HG02588 (cell line): ENCODE results near the gene DRD1.
"Not testable (repeated sequence)": the region's sequence is repeated elsewhere in the genome, so short reads cannot be mapped to it uniquely, and the experiment has no call there.

Experiments
- ATAC-seq: cut with Tn5 transposase; IDR thresholded peaks from one replicate; pipeline ENCODE4 v1.9.1; 2021; ENCODE audit warnings: mild to moderate bottlenecking, moderate library complexity; ENCODE audit not compliant: unreplicated experiment

Gene DRD1

DNA sequence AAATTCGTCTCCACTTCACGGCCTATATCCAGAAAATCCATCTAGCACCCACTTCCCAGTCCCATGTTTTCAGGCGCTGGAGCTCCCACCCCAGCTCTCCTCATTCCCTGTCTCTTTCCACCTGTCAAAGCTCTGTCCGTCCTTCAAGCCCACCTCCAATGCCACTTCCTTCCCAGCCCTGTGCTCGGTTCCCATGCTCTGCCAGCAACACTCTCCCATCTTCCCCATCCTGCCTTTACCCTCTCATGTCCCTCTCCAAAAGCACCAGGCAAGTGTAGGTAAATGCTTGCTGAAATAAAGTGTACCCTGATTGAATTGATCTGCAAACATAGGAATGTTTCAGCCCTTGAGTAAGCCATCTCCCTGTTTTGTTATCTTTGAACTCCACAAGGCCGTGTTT lies 9.2 kb downstream of the DRD1 start:
- ATAC-seq, result no peak

DNA sequence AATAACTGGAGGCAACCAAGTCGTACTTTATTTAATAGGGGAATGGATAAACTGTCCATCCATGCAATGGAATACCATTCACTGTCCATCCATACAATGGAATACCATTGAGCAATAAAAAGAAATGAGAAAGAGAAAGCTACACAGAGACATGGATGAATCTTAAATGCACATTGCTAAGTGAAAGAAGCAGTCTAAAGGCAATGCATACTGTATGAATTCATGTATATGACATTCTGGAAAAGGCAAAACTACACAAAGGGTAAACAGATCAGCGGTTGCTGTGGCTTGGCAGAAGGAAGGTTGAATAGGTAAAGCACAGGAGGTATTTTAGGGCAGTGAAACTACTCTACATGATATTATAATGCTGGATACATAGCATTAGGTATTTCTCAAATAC lies 16.2 kb downstream of the DRD1 start:
- ATAC-seq, result no peak

DNA sequence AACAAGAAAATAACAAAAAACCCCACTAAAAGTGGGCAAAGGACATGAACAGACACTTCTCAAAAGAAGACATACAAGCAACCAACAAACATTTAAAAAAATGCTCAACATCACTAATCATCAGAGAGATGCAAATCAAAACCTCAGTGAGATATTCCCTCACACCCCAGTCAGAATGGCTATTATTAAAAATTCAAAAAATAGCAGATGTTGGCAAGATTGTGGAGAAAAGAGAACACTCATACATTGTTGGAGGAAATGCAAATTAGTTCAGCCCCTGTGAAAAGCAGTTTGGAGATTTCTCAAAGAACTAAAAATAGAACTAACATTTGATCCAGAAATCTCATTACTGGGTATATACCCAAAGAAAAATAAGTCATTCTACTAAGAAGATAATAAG lies 19.4 kb downstream of the DRD1 start:
- ATAC-seq, result not testable (repeated sequence)

DNA sequence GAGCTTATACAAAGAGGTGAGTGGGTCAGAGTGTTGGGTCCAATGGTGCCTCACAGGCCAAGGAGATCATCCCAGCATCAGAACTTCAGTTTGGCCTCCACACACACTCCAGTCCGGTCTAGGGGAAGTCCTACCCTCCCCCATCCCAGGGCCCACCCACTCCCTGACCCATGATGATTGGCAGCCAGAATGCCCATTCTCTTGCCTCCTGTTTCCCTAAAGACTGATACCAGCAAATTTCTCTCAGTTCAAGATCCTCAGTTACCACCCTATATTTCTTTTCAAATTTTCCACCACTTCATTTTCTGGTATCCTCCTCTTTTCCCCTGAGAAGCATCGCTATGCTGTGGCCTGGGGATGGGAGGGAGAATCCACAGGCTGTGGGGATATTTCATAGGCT lies 21.9 kb downstream of the DRD1 start:
- ATAC-seq, result no peak

DNA sequence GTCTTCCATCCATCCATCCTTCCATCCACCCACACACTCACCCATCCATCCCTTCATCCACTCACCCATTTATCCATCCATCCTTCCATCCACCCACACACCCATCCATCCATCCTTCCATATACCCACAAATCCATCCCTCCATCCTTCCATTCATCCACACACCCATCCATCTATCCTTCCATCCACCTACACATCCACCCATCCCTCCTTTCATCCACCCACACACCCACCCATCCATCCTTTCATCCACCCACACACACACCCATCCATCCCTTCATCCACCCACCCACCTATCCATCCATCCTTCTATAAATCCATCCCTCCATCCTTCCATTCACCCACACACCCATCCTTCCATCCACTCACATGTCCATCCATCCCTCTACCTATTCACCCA lies 23.6 kb downstream of the DRD1 start:
- ATAC-seq, result no peak

DNA sequence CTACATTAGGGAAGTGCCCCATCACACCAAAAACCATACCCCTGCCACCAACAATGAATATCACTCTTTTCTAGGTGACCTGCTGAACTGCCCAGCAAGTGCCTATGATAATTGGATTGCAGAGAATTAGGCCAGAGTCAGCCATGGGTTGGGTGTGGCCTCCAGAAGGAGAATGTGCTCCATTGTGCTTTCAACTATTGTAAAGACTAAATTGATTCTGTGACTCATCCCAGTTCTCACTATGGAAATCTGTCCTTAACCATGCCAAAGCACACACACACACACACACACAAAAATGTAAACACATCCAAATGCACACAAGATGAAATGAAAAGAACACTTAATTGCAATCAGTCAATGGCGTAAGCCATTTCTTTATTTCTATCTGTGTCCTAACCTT lies 25.7 kb downstream of the DRD1 start:
- ATAC-seq, result no peak

DNA sequence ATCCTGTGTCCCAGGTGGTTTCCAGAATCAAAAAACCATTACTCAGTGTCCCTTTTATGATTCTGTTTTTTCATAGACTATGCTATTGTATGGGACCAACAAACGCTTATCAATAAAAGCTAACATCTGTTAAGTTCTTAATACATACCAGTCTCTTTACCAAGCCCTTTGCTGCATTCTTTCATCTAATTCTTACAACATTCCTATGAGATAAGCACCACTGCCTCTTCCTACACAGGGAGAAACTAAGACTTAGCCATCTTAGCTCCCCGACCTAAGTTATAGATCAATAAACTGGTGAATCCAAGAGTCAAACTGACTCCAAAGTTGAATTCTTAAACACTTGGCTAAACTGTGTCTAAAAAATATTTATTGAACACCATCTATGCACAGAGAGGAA lies 26.6 kb downstream of the DRD1 start:
- ATAC-seq, result no peak

DNA sequence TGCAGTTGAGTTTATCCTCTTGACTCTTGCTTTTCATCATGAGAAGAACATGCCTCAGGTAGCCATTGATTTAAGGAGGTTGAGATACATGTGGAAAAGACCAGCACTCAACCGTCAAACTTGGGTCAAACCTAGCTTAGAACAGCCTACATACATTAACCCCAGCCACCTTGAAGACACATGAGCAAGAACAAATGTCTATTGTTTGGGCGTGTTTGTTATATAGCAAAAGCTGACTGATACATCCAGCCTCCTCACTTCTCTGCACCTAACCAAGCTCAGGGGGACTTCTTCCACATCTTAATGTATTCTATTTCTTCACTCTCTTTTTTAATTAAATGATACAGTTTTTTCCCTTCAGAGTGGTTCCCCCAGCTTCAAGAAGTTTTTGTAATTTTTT lies 28.7 kb downstream of the DRD1 start:
- no peak for ATAC-seq

DNA sequence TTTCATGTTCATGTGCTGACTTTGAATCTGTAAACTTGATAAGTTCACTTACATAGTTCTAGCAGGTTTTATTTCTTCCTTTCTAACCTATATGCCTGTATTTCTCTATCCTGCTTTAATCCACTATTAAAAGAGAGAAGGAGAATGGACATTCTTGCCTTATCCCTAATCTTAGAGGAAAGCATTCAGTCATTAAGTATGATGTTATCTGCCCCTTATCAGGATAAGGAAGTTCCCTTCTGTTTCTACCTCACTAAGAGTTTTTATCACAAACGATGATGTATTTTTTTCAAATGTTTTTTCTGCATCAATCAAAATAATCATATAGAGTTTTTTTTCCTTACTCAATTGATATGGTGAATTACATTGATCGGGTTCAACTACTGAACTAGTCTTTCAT lies 33.1 kb downstream of the DRD1 start:
- ATAC-seq, result no peak

DNA sequence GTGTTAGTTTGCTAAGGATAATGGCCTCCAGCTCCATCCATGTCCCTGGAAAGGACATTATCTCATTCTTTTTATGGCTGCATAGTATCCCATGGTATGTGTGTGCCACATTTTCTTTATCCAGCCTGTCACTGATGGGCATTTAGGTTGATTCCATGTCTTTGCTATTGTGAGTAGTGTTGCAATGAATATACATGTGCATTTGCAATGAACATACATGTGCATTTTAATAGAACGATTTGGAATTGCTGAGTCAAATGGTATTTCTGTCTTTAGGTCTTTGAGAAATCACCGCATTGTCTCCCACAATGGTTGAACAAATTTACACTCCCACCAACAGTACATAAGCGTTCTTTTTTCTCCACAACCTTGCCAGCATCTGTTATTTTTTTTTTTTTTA lies 37.7 kb downstream of the DRD1 start:
- no peak for ATAC-seq

DNA sequence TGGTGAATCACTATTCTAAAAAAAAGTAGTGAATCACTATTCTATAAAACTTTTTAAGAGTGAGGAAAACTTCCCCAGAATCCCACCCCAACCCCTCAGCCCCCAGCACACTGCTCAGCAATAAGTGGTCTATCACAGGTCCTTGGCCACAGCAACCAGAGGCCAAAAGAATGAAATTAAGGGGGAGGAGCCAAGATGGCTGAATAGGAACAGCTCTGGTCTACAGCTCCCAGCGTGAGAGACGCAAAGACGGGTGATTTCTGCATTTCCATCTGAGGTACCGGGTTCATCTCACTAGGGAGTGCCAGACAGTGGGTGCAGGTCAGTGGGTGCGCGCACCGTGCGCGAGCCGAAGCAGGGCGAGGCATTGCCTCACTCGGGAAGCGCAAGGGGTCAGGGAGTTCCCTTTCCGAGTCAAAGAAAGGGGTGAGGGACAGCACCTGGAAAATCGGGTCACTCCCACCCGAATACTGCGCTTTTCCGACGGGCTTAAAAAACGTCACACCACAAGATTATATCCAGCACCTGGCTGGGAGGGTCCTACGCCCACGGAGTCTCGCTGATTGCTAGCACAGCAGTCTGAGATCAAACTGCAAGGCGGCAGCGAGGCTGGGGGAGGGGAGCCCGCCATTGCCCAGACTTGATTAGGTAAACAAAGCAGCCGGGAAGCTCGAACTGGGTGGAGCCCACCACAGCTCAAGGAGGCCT lies 46.2 kb downstream of the DRD1 start:
- ATAC-seq, result not testable (repeated sequence)

DNA sequence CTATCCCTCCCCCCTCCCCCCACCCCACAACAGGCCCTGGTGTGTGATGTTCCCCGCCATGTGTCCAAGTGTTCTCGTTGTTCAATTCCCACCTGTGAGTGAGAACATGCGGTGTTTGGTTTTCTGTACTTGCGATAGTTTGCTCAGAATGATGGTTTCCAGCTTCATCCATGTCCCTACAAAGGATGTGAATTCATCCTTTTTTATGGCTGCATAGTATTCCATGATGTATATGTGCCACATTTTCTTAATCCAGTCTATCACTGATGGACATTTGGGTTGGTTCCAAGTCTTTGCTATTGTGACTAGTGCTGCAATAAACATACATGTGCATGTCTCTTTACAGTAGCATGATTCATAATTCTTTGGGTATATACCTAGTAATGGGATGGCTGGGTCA lies 48.6 kb downstream of the DRD1 start:
- not testable (repeated sequence) for ATAC-seq

DNA sequence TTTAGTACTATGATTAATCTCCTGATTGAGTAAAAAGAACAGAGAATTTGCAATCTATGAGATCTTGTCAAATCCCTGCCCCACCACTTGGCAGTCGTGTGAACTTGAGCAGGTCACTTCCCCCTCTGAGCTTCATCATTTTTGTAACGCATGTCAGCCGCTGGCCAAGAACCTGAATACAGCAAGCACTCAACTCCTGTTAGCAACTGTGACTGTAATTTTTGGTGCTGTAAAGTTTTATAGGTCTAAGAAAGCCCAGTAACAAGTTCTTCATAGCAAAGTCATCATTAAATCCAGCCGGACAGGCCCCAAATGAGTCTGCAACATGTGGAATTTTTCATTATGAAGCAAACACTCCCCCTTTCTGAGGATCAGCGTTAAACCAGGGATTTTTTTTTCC lies 49.4 kb downstream of the DRD1 start:
- no peak for ATAC-seq

DNA sequence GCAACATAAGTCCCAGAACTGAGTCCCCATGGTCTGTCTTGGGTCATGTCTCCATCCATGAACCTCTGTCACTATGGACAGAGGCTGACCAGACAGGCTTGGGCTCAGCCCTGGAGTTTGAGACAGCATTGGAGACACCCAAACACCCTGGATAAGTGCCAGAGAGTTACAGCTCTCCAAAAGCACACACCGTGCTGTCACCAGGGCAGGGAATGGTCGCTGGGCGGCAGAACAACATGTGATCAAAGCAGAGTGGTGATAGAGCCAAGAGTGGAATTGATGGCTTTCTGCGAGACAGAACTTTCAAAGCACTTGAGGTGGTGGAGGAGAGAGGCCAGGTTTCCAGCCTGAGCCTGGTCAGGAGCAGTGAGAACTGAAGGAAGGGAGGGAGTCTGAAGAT lies 50.1 kb downstream of the DRD1 start:
- ATAC-seq, result no peak

DNA sequence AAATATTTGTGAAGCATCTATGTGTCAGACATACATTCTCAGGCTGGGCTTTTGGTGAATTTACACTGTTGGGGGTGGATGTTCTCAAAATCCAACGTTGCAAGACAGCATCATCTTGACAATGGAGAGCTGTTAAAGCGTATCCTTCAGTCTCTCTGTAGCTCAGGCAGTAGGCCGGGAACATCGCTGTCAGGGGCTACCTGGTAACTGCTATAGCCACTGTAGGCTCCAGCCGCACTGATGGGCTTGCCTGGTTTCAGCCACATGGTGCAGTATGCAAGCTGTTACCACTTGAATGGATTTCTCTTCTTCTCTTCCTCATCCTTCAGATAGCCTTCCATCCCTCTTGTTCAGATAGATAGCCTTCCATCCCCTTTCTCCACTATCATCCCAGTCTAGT lies 51.7 kb downstream of the DRD1 start:
- ATAC-seq, result no peak

DNA sequence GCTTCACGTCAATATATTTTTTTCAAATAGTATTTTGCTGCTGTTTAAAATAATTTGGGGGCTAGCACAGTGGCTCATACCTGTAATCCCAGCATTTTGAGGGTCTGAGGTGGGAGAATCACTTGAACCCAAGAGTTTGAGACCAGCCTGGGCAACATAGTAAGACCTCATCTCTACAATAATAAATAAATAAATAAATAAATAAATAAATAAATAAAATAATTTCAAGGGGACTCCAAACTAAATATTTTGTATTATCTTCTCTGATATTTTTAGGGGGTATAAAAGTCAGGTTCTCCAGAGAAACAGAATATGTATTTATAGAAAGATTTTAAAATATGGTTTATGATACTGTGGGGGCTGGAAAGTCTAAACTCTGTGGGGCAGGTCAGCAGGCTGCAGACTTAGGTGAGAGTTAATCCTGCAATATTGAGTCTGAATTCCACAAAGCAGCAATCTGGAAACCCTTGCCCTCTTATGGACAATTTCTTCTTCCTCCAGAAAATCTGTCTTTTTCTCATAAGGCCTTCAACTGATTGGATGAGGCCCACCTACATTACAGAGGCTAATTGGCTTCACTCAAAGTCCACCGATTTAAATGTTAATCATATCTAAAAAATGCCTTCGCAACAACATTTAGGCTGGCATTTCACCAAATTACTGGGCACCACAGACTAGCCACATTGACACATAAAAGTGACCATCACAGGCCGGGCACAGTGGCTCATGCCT lies 53.5 kb downstream of the DRD1 start:
- ATAC-seq, result no peak
